GM12878 (cell line): ENCODE measurements around the gene KAZN. TPM values are rescaled to one million over a fixed set of nuclear protein-coding genes. Genes with fewer than 3 reads are reported as not detected.

ENCODE experiments used
- ATAC-seq: fragments of 200-7000 bp; cut with Tn5 transposase; 3 replicates; pipeline ENCODE4 v1.9.1; 2020; ENCODE audit warnings: mild to moderate bottlenecking, moderate library complexity
- BruUV-seq: library from RNA; stranded (reverse); fragments of 400-500 nt; replicated peaks from 2 replicates; lab custom pipeline; 2021; lab: Mats Ljungman, UMichigan
- CTCF ChIA-PET: fragments of 300-600 bp; sonication (Branson Sonifier 250); formaldehyde crosslinking; extraction: SDS; loops from one replicate; lab custom pipeline; 2021; ENCODE audit warnings: inconsistent platforms; lab: Yijun Ruan, JAX
- POLR2A ChIA-PET: fragments of 350-600 bp; formaldehyde crosslinking; extraction: SDS; loops from one replicate; lab custom pipeline; 2021; ENCODE audit warnings: inconsistent platforms; lab: Charles Lee
- RAD21 ChIA-PET: fragments of 300-600 bp; sonication (Branson Sonifier 250); formaldehyde crosslinking; loops from one replicate; lab custom pipeline; 2023; ENCODE audit warnings: antibody characterized with exemption; ENCODE audit not compliant: unreplicated experiment; lab: Charles Lee
- SMC1A ChIA-PET: fragments of 300-600 bp; sonication (Branson Sonifier 250); formaldehyde crosslinking; loops from one replicate; lab custom pipeline; 2023; ENCODE audit not compliant: unreplicated experiment, uncharacterized antibody; lab: Charles Lee
- DNase-seq: peaks from one replicate; pipeline ENCODE4 v3.0.0-alpha.2; 2011; ENCODE audit warnings: low read depth, low spot score
- FAIRE-seq: peaks from 3 replicates; lab custom pipeline; 2011; peaks lifted over from hg19 to GRCh38; lab: Jason Lieb, UNC
- H2AFZ ChIP-seq: 2 replicates; pipeline ENCODE4 v1.6.0; 2011; ENCODE audit warnings: low read depth, low read length, control low read depth; ENCODE audit not compliant: control insufficient read depth
- H3K27ac ChIP-seq: 2 replicates; pipeline ENCODE4 v1.5.1; 2011; ENCODE audit warnings: control low read depth; ENCODE audit not compliant: control insufficient read depth, insufficient read depth
- H3K27me3 ChIP-seq, 2 experiments: replicated peaks in 1 of 2; 2 replicates each; pipeline versions ENCODE4 v1.6.0 to v1.6.1; 2011; ENCODE audit warnings: low read length in 1 of 2; ENCODE audit not compliant: control insufficient read depth in 2 of 2, insufficient read depth in 2 of 2
- H3K36me3 ChIP-seq, 2 experiments: 2 replicates each; pipeline ENCODE4 v1.5.1; 2011; ENCODE audit warnings: low read length in 1 of 2; ENCODE audit not compliant: control insufficient read depth in 2 of 2, insufficient read depth in 2 of 2
- H3K4me1 ChIP-seq: 2 replicates; pipeline ENCODE4 v1.6.1; 2011; ENCODE audit warnings: mild to moderate bottlenecking, low read length, moderate library complexity, mixed read lengths; ENCODE audit not compliant: control insufficient read depth, insufficient read depth
- H3K4me2 ChIP-seq: 2 replicates; pipeline ENCODE4 v1.6.0; 2011; ENCODE audit warnings: control low read depth; ENCODE audit not compliant: control insufficient read depth, insufficient read depth
- H3K4me3 ChIP-seq: fragments of 200-600 bp; sonication (generic); 2 replicates; pipeline ENCODE4 v1.5.1; 2016
- H3K79me2 ChIP-seq: 2 replicates; pipeline ENCODE4 v1.6.0; 2011; ENCODE audit warnings: low read length; ENCODE audit not compliant: control insufficient read depth, insufficient read depth
- H3K9ac ChIP-seq: 2 replicates; pipeline ENCODE4 v1.8.0; 2011; ENCODE audit warnings: low read length, control low read depth, mixed read lengths; ENCODE audit not compliant: control insufficient read depth, insufficient read depth
- H3K9me3 ChIP-seq: replicated peaks from 3 replicates; pipeline ENCODE4 v1.5.1; 2011; ENCODE audit warnings: mild to moderate bottlenecking, low read length; ENCODE audit not compliant: control insufficient read depth, insufficient read depth
- H4K20me1 ChIP-seq: 2 replicates; pipeline ENCODE4 v1.6.0; 2011; ENCODE audit not compliant: control insufficient read depth, insufficient read depth
- ESRRA ChIP-seq: IDR thresholded peaks from 2 replicates; pipeline ENCODE4 v1.6.1; 2012; ENCODE audit warnings: mild to moderate bottlenecking, low read length, improper control_type of control experiment
- EZH2 ChIP-seq: IDR thresholded peaks from 2 replicates; pipeline ENCODE4 v1.6.1; 2012; ENCODE audit warnings: low read depth, mild to moderate bottlenecking, control low read depth, inconsistent platforms, low read length, borderline replicate concordance; ENCODE audit not compliant: control insufficient read depth
- FOXK2 ChIP-seq: fragments of 450-650 bp; IDR thresholded peaks from 2 replicates; pipeline ENCODE4 v1.6.1; 2017; ENCODE audit warnings: mild to moderate bottlenecking, moderate library complexity
- MAX ChIP-seq: IDR thresholded peaks from 2 replicates; pipeline ENCODE4 v1.6.1; 2012; ENCODE audit warnings: low read depth, low read length, improper control_type of control experiment
- NFYA ChIP-seq: IDR thresholded peaks from 2 replicates; pipeline ENCODE4 v1.6.1; 2011; ENCODE audit warnings: low read depth, mild to moderate bottlenecking, low read length, improper control_type of control experiment, borderline replicate concordance
- NR2C1 ChIP-seq: fragments of 450-650 bp; IDR thresholded peaks from 2 replicates; pipeline ENCODE4 v1.6.1; 2017; ENCODE audit warnings: antibody characterized with exemption, mild to moderate bottlenecking, moderate library complexity
- POLR2A ChIP-seq: IDR thresholded peaks from 2 replicates; pipeline ENCODE4 v1.6.1; 2011; ENCODE audit warnings: low read depth, mild to moderate bottlenecking, low read length
- POLR2AphosphoS5 ChIP-seq: IDR thresholded peaks from 2 replicates; pipeline ENCODE4 v1.6.1; 2011; ENCODE audit warnings: mild to moderate bottlenecking, low read length, inconsistent platforms
- REST ChIP-seq: IDR thresholded peaks from 2 replicates; pipeline ENCODE4 v1.6.1; 2012; ENCODE audit warnings: mild to moderate bottlenecking, low read depth, low read length
- SMAD1 ChIP-seq: fragments of 450-650 bp; IDR thresholded peaks from 2 replicates; pipeline ENCODE4 v1.6.1; 2018; ENCODE audit warnings: mild to moderate bottlenecking, low read depth; ENCODE audit not compliant: partially characterized antibody
- SP1 ChIP-seq: IDR thresholded peaks from one replicate; pipeline ENCODE4 v1.6.1; 2011; ENCODE audit warnings: low read depth, low read length
- STAT1 ChIP-seq: fragments of 450-650 bp; conservative IDR thresholded peaks from 2 replicates; pipeline ENCODE4 v1.6.1; 2014; ENCODE audit warnings: antibody characterized with exemption, mild to moderate bottlenecking
- STAT3 ChIP-seq: IDR thresholded peaks from 2 replicates; pipeline ENCODE4 v1.6.1; 2011; ENCODE audit warnings: low read depth, low read length, improper control_type of control experiment
- WGBS: methylation state at CpG from one replicate; pipeline ENCODE4 v1.1.6; 2016; ENCODE audit warnings: low lambda C conversion rate; ENCODE audit not compliant: insufficient replicate concordance, insufficient coverage; ENCODE audit errors: missing lambda C conversion rate; 5-methylcytosine and 5-hydroxymethylcytosine counted together
- in situ Hi-C: fragments of 300-500 bp; cut with MboI; formaldehyde crosslinking; loops from 9 replicates; pipeline ENCODE4 v1.14.3; 2018; ENCODE audit warnings: mixed read lengths
- intact Hi-C: fragments of 100-400 bp; cut with micrococcal nuclease; formaldehyde crosslinking; loops from one replicate; pipeline ENCODE4 v1.14.2; 2022; ENCODE audit not compliant: unreplicated experiment
- polyA plus RNA-seq, 11 experiments: library from polyadenylated mRNA; depleted of rRNA in 4 of 11; unstranded in 6 of 11; stranded (reverse) in 5 of 11; fragments of >200 nt; fragmentation: Nextera tagmentation in 4 of 11; fragmentation: Illumina TruSeq in 1 of 11; extraction: Ambion mirVana in 4 of 11; extraction: Trizol in 1 of 11; gene quantifications; 1 replicate in 1 of 11; 2 replicates in 10 of 11; pipeline versions ENCODE4 v1.2.1 to v1.2.3, GENCODE V29; 2011 to 2016; ENCODE audit warnings: inconsistent platforms in 2 of 11, missing spikeins in 2 of 11, low read depth in 1 of 11
- total RNA-seq, 4 experiments: library from RNA; depleted of rRNA in 3 of 4; stranded (reverse); fragments of >200 nt in 3 of 4; fragmentation: Illumina TruSeq in 1 of 4; extraction: Trizol in 1 of 4; gene quantifications; 2 replicates each; pipeline versions ENCODE4 v1.2.1 to v1.2.3, GENCODE V29; 2013 to 2021
- TF ChIP-seq, protein P1 (sequence below): fragments of 450-650 bp; IDR thresholded peaks from 2 replicates; pipeline ENCODE4 v1.6.1; 2018; ENCODE audit warnings: mild to moderate bottlenecking, low read depth, moderate library complexity; ENCODE audit not compliant: partially characterized antibody

The KAZN gene
- total and polyA plus RNA-seq, 10 of the 15 experiments (the other 5 are each of a cell fraction or from before 2014, with no cell fraction given) = 0.72 to 4.0 (median 1.2) TPM

- TF ChIP-seq REST (no peak), SP1 (no peak), POLR2A (0 out of 2 replicates have a peak, but pooled peaks have one; percentile 22), POLR2AphosphoS5 (no peak), NFYA (no peak)
Observed at GRCh38 chr1:15155888-15156741, 557.6 kb downstream of the KAZN start (continued).

DNA sequence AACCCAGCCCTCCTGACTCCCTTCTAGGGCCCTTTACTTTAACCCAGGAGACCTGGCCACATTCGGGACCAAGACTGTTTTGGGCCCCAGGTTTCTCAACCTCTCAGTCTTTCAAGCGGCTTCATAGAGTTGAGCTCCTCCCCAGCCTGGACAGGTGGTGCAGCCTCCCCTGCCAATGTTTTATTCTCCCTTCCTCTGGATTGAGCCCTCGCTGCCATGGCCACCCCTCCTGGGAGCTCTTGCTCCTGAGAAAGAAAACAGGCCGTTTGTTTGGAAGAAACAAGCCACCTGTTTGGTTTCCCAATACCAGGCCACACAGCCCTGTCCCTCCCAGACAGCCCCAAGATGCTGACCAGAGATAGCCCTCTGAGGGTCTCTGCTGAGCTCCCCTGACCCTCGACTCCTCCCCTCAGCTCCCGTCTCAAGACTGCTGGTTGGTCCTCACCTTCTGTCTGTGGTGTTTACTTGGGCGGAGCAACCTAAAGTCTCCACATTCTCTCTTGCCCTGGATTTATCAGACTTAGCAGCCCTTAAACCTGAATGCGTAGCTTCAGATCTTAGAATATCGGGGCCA is 558.4 kb downstream of the KAZN start:
- ChIA-PET CTCF (interaction anchor here (0.6 to 2.7 kb wide), 12 partner anchors 10 to 147 kb away, joined by 3 to 20 read pairs (median 6); no protein-coding TSS in a partner anchor), RAD21 (interaction anchor here (0.7 to 3.1 kb wide), 19 partner anchors 12 to 115 kb away, joined by 3 to 23 read pairs (median 5); partner anchors contain the start of gene FHAD1), POLR2A (interaction anchor here (1.0 to 2.6 kb wide), 9 partner anchors 11 to 100 kb away, joined by 3 to 12 read pairs (median 4); no protein-coding TSS in a partner anchor), SMC1A (interaction anchor here (1.0 to 5.5 kb wide), 14 partner anchors 8 to 114 kb away, joined by 3 to 52 read pairs (median 12); no protein-coding TSS in a partner anchor)
- FAIRE-seq (no peak), DNase-seq (no peak), ATAC-seq (no peak)
- H3K27me3 ChIP-seq = peaks cover 6 to 13% of the 10 kb centered on the region in 2 experiments; a peak in 3 of 4 replicates
- no TSS peak for BruUV-seq
- H3K4me3 ChIP-seq = peak overlapping the region; percentile 65
- peaks cover 27% of the 10 kb centered on the region for H3K79me2 ChIP-seq
- in situ Hi-C loops = no loop called here
- peak overlapping the region; percentile 55 for H3K9ac ChIP-seq
- H3K36me3 ChIP-seq = no peaks in the 10 kb centered on the region; a peak in 1 of 4 replicates
- intact Hi-C loops = loop anchor here (5.0 kb wide), 1 partner anchor 90 kb away; the partner anchor contains the start of gene FHAD1
- H4K20me1 ChIP-seq = no peaks in the 10 kb centered on the region
- peak overlapping the region; percentile 73 for H3K27ac ChIP-seq
- peak overlapping the region; percentile 82 for H2AFZ ChIP-seq
- 50% methylated on average over 9 of the region's 9 CpGs for WGBS
- peaks cover 39% of the 10 kb centered on the region for H3K4me1 ChIP-seq
- peak overlapping the region; percentile 87 for H3K4me2 ChIP-seq
- no peaks in the 10 kb centered on the region for H3K9me3 ChIP-seq
- TF ChIP-seq, protein P1, sequence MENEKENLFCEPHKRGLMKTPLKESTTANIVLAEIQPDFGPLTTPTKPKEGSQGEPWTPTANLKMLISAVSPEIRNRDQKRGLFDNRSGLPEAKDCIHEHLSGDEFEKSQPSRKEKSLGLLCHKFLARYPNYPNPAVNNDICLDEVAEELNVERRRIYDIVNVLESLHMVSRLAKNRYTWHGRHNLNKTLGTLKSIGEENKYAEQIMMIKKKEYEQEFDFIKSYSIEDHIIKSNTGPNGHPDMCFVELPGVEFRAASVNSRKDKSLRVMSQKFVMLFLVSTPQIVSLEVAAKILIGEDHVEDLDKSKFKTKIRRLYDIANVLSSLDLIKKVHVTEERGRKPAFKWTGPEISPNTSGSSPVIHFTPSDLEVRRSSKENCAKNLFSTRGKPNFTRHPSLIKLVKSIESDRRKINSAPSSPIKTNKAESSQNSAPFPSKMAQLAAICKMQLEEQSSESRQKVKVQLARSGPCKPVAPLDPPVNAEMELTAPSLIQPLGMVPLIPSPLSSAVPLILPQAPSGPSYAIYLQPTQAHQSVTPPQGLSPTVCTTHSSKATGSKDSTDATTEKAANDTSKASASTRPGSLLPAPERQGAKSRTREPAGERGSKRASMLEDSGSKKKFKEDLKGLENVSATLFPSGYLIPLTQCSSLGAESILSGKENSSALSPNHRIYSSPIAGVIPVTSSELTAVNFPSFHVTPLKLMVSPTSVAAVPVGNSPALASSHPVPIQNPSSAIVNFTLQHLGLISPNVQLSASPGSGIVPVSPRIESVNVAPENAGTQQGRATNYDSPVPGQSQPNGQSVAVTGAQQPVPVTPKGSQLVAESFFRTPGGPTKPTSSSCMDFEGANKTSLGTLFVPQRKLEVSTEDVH = no peak
- TF ChIP-seq EZH2 (no peak), STAT3 (no peak), MAX (no peak), NR2C1 (no peak), FOXK2 (no peak), ESRRA (no peak), SMAD1 (no peak), STAT1 (no peak)
